HepG2 (cell line): Measurements from ENCODE around the gene KIAA0825.

Experiments used
- EEA1 ChIP-seq: sonication (generic); formaldehyde crosslinking; IDR thresholded peaks from 2 replicates; pipeline ENCODE4 v1.5.1; 2020; ENCODE audit warnings: mild to moderate bottlenecking, missing genetic modification reagents, borderline replicate concordance
- ELF4 ChIP-seq: sonication (generic); formaldehyde crosslinking; IDR thresholded peaks from 2 replicates; pipeline ENCODE4 v1.5.0; 2020; ENCODE audit warnings: missing genetic modification reagents, mild to moderate bottlenecking, moderate library complexity, borderline replicate concordance
- NFRKB ChIP-seq: fragments of 450-650 bp; IDR thresholded peaks from 2 replicates; pipeline ENCODE4 v1.6.1; 2017
- POLR2A ChIP-seq, 2 experiments: IDR thresholded peaks; 2 replicates each; pipeline ENCODE4 v1.6.1; 2011; ENCODE audit warnings: low read depth in 2 of 2, low read length in 2 of 2, mild to moderate bottlenecking in 1 of 2, moderate library complexity in 1 of 2; ENCODE audit not compliant: insufficient read depth in 1 of 2
- RBM22 ChIP-seq: fragments of 200-400 bp; formaldehyde crosslinking; optimal IDR thresholded peaks from 2 replicates; pipeline ENCODE3; 2017; ENCODE audit warnings: mild to moderate bottlenecking, low read length, moderate library complexity
- TF ChIP-seq, protein P1 (sequence below): sonication (generic); formaldehyde crosslinking; IDR thresholded peaks from 2 replicates; pipeline ENCODE4 v1.4.0; 2020; ENCODE audit warnings: mild to moderate bottlenecking, missing genetic modification reagents, borderline replicate concordance
- TF ChIP-seq, protein P2 (sequence below): sonication (generic); formaldehyde crosslinking; IDR thresholded peaks from 2 replicates; pipeline ENCODE4 v1.8.0; 2022; ENCODE audit warnings: mild to moderate bottlenecking, missing genetic modification reagents, borderline replicate concordance

DNA sequence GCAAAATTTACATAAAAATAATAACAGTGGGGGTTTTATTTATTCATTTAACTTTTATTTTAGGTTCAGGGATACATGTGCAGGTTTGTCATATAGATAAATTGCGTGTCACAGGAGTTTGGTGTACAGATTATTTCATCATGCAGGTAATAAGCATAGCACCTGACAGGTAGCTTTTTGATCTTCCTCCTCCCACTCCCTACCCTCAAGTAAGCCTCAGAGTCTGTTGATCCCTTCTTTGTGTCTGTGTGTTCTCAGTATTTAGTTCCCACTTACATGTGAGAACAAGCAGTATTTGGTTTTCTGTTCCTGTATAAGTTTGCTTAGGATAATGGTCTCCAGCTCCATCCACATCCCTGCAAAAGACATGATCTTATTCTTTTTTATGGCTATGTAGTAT, 240.3 kb downstream of the KIAA0825 start:
- TF ChIP-seq RBM22 (no peak), EEA1 (CRISPR knock-in tag) (no peak), NFRKB (no peak), ELF4 (CRISPR knock-in tag) (no peak), POLR2A (IDR thresholded peaks at IDR 0.05; ENCODE audit: insufficient read depth in 1 of 2, low read depth in 2 of 2, low read length in 2 of 2) (no peak)
- TF ChIP-seq, protein P1, sequence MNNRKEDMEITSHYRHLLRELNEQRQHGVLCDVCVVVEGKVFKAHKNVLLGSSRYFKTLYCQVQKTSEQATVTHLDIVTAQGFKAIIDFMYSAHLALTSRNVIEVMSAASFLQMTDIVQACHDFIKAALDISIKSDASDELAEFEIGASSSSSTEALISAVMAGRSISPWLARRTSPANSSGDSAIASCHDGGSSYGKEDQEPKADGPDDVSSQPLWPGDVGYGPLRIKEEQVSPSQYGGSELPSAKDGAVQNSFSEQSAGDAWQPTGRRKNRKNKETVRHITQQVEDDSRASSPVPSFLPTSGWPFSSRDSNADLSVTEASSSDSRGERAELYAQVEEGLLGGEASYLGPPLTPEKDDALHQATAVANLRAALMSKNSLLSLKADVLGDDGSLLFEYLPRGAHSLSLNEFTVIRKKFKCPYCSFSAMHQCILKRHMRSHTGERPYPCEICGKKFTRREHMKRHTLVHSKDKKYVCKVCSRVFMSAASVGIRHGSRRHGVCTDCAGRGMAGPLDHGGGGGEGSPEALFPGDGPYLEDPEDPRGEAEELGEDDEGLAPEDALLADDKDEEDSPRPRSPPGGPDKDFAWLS: no peak
- TF ChIP-seq, protein P2, sequence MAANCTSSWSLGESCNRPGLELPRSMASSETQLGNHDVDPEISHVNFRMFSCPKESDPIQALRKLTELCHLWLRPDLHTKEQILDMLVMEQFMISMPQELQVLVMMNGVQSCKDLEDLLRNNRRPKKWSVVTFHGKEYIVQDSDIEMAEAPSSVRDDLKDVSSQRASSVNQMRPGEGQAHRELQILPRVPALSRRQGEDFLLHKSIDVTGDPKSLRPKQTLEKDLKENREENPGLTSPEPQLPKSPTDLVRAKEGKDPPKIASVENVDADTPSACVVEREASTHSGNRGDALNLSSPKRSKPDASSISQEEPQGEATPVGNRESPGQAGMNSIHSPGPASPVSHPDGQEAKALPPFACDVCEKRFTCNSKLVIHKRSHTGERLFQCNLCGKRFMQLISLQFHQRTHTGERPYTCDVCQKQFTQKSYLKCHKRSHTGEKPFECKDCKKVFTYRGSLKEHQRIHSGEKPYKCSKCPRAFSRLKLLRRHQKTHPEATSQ (CRISPR knock-in tag): no peak
